Measurements from ENCODE around the gene CEP170B.

- TF ChIP-seq POLR2AphosphoS5 (IDR thresholded peaks at IDR 0.05) (no peak), CTCF (IDR thresholded peaks at IDR 0.05) (no peak), POLR2A (IDR thresholded peaks at IDR 0.05) (no peak)
Observed at GRCh38 chr14:104923640-104924420, 58.8 kb downstream of the CEP170B start.
